A549 (cell line): ENCODE data around the gene FOXRED2. TPM values are rescaled to one million over a fixed set of nuclear protein-coding genes. Genes with fewer than 3 reads are reported as not detected.
A peak's percentile ranks its signal among the peaks of the same experiment; 100 is the strongest.

Experiments
- ATAC-seq, 2 experiments: fragments of 200-7000 bp in 1 of 2; fragments of >200 bp in 1 of 2; cut with Nextera tagmentation in 1 of 2; cut with Tn5 transposase in 1 of 2; 3 replicates each; pipeline versions ENCODE4 v1.8.0 to v1.9.1; 2018 to 2020; ENCODE audit warnings: mild to moderate bottlenecking in 1 of 2, moderate library complexity in 1 of 2
- CTCF ChIA-PET: fragments of 300-600 bp; sonication (Branson Sonifier 250); formaldehyde crosslinking; extraction: SDS; loops from one replicate; lab custom pipeline; 2021; ENCODE audit warnings: antibody characterized with exemption, inconsistent platforms; lab: Yijun Ruan, JAX
- POLR2A ChIA-PET: fragments of 350-600 bp; formaldehyde crosslinking; extraction: SDS; loops from one replicate; lab custom pipeline; 2021; ENCODE audit warnings: antibody characterized with exemption, inconsistent platforms; lab: Yijun Ruan, JAX
- DNase-seq, 2 experiments: peaks; one replicate each; pipeline versions ENCODE4 v3.0.0 to v3.0.0-alpha.2; 2011 to 2016; ENCODE audit warnings: low read depth in 1 of 2, low spot score in 1 of 2
- FAIRE-seq: peaks from 2 replicates; lab custom pipeline; 2011; peaks lifted over from hg19 to GRCh38; lab: Jason Lieb, UNC
- H3K27ac ChIP-seq, 2 experiments: fragments of >200 bp; sonication (Bioruptor Twin); formaldehyde crosslinking; 3 replicates each; pipeline ENCODE4 v1.5.1; 2016 to 2017
- H3K4me1 ChIP-seq: fragments of >200 bp; sonication (Bioruptor Twin); formaldehyde crosslinking; 3 replicates; pipeline ENCODE4 v1.6.1; 2016
- H3K4me2 ChIP-seq: fragments of >200 bp; sonication (Bioruptor Twin); formaldehyde crosslinking; 3 replicates; pipeline ENCODE4 v1.6.1; 2016
- H3K4me3 ChIP-seq: fragments of >200 bp; sonication (Bioruptor Twin); formaldehyde crosslinking; 3 replicates; pipeline ENCODE4 v1.5.1; 2016
- H3K9me3 ChIP-seq: fragments of >200 bp; sonication (Bioruptor Twin); formaldehyde crosslinking; 3 replicates; pipeline ENCODE4 v1.6.1; 2016
- BHLHE40 ChIP-seq: IDR thresholded peaks from 2 replicates; pipeline ENCODE4 v1.6.1; 2012; ENCODE audit warnings: low read depth, low read length, inconsistent platforms
- CHD4 ChIP-seq: fragments of 200-600 bp; sonication (generic); IDR thresholded peaks from 2 replicates; pipeline ENCODE4 v1.6.1; 2016; ENCODE audit warnings: antibody characterized with exemption, mild to moderate bottlenecking, borderline replicate concordance
- EP300 ChIP-seq, 2 experiments: fragments of >200 bp; sonication (Bioruptor Twin); formaldehyde crosslinking; IDR thresholded peaks; 2 replicates in 1 of 2; 3 replicates in 1 of 2; pipeline ENCODE4 v1.6.1; 2016 to 2017
- FOSB ChIP-seq: fragments of 250-450 bp; sonication (Bioruptor Pico); IDR thresholded peaks from 2 replicates; pipeline ENCODE4 v1.5.0; 2020; ENCODE audit warnings: mild to moderate bottlenecking, moderate library complexity
- HOXB5 ChIP-seq: fragments of 250-450 bp; sonication (Bioruptor Pico); IDR thresholded peaks from 2 replicates; pipeline ENCODE4 v1.5.0; 2020; ENCODE audit warnings: mild to moderate bottlenecking, moderate library complexity
- KDM1A ChIP-seq: fragments of 200-600 bp; sonication (generic); IDR thresholded peaks from 2 replicates; pipeline ENCODE4 v1.6.1; 2016; ENCODE audit warnings: low read depth, mild to moderate bottlenecking
- MAFK ChIP-seq: fragments of 450-650 bp; IDR thresholded peaks from 2 replicates; pipeline ENCODE4 v1.6.1; 2014; ENCODE audit not compliant: partially characterized antibody
- NFE2L2 ChIP-seq: fragments of 150-350 bp; conservative IDR thresholded peaks from 2 replicates; pipeline ENCODE4 v1.6.1; 2014; ENCODE audit warnings: low read length
- NR3C1 ChIP-seq: fragments of >200 bp; sonication (Bioruptor Twin); formaldehyde crosslinking; IDR thresholded peaks from 3 replicates; pipeline ENCODE4 v1.6.1; 2017
- RAD21 ChIP-seq, 2 experiments: fragments of >200 bp in 1 of 2; sonication (Bioruptor Twin) in 1 of 2; formaldehyde crosslinking in 1 of 2; IDR thresholded peaks in 1 of 2; conservative IDR thresholded peaks in 1 of 2; 2 replicates in 1 of 2; 3 replicates in 1 of 2; pipeline ENCODE4 v1.6.1; 2012 to 2018; ENCODE audit warnings: inconsistent platforms in 1 of 2
- RNF2 ChIP-seq: fragments of 200-600 bp; sonication (generic); IDR thresholded peaks from 2 replicates; pipeline ENCODE4 v1.6.1; 2016; ENCODE audit warnings: low read depth, mild to moderate bottlenecking, antibody characterized with exemption, moderate library complexity, borderline replicate concordance
- SMC3 ChIP-seq: fragments of >200 bp; sonication (Bioruptor Twin); formaldehyde crosslinking; IDR thresholded peaks from 3 replicates; pipeline ENCODE4 v1.6.1; 2018; ENCODE audit warnings: inconsistent platforms
- WGBS: methylation state at CpG from one replicate; pipeline ENCODE4 v1.1.6; 2017; ENCODE audit errors: missing lambda C conversion rate; 5-methylcytosine and 5-hydroxymethylcytosine counted together
- polyA plus RNA-seq, 4 experiments: library from polyadenylated mRNA; depleted of rRNA in 3 of 4; stranded (reverse); fragments of >200 nt; fragmentation: RNase III in 1 of 4; extraction: RNeasy Plus Mini Kit Qiagen cat#74134 plus additional on column Dnase treatment in 1 of 4; gene quantifications; 2 replicates in 3 of 4; 3 replicates in 1 of 4; pipeline ENCODE4 v1.2.3, GENCODE V29; 2011 to 2017
- TF ChIP-seq, protein P1 (sequence below): IDR thresholded peaks from 2 replicates; pipeline ENCODE4 v1.6.1; 2012; ENCODE audit warnings: low read depth, borderline replicate concordance
- TF ChIP-seq, protein P2 (sequence below): fragments of 150-350 bp; IDR thresholded peaks from 2 replicates; pipeline ENCODE4 v1.6.1; 2014; ENCODE audit warnings: low read depth, mild to moderate bottlenecking, low read length
- TF ChIP-seq, protein P3 (sequence below): fragments of >200 bp; sonication (Bioruptor Twin); formaldehyde crosslinking; IDR thresholded peaks from 2 replicates; pipeline ENCODE4 v1.6.1; 2016
- TF ChIP-seq, protein P4 (sequence below): fragments of 200-600 bp; sonication (generic); IDR thresholded peaks from 2 replicates; pipeline ENCODE4 v1.6.1; 2016; ENCODE audit warnings: antibody characterized with exemption, mild to moderate bottlenecking, moderate library complexity
- TF ChIP-seq, protein P5 (sequence below): fragments of >200 bp; sonication (Bioruptor Twin); formaldehyde crosslinking; IDR thresholded peaks from 3 replicates; pipeline ENCODE4 v1.5.1; 2016
- TF ChIP-seq, protein P6 (sequence below): IDR thresholded peaks from 2 replicates; pipeline ENCODE4 v1.6.1; 2012

FOXRED2 gene
- polyA plus RNA-seq, 2 of the 4 experiments (the other 2 are of a cell fraction) = 5.7 to 12.3 TPM

DNA sequence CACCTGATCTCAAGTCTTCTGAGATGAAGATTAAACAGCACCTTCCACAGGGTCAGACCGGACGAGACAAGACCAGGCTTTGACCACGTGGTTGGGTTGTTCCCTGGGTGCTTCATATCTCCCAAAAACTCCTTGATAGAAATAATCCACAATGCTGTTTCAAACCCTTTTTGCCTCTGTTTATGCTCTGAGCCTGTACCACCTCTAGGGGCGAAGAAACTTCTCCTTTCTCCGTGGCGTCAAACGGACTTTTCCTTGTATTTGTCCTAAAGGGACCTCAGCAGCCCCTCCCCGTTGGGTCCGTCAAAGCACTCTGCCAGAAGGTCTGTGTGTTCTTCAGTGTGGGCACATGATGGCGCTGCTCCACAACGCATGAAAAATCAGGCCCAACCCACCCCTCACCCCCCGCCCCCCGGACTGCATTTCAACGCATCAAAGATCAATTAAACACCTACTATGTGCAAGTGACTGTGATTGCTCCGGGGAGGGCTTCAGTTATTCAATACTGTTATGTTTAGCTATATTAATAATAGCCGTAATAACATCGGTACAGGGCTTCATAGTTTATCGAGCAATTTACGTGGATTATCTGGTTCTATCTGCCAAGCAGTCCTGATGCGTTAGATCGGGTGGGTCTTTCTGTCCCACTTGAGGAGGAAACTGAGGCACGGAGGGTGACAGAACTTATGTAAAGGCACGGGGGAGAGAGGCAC, 39.4 kb upstream of the FOXRED2 start:
- H3K27ac ChIP-seq = peak overlapping the region; percentile 58 to 79
- 6% methylated on average over 21 of the region's 23 CpGs for whole genome bisulfite sequencing
- ATAC-seq = peak; percentile 76 to 84

DNA sequence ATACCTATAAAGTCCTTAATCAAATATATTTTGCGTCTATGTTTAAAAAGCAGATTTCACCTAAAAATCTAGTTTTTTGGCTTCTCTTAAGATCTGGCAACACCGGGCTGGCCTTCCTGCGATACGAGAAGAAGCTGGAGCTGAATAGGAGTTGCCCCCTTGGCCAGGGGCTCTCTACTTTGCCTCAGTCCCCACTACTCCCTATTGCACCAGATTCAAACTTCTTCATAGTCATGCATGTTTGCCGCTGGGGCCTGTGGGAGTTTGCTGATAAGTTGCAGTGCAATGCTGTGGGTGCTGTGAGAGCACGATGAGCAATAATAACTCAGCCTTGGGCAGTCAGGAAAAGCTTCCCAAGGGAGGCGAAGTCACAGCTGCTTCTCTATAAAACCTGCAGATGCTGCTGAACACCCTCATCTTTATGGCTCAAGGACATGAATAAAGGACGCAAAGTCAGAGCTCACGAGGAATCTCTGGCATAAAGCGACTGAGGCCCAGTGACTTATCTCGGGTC, 37.3 kb upstream of the FOXRED2 start:
- ChIA-PET POLR2A (no interaction called here), CTCF (interaction anchor here (0.9 to 2.4 kb wide), 9 partner anchors 214 to 717 kb away, joined by 3 to 19 read pairs (median 4); no protein-coding TSS in a partner anchor)
- TF ChIP-seq CHD4 (no peak), KDM1A (no peak), HOXB5 (CRISPR knock-in tag) (no peak), FOSB (CRISPR knock-in tag) (no peak), RNF2 (no peak), BHLHE40 (no peak)
- TF ChIP-seq, protein P1, sequence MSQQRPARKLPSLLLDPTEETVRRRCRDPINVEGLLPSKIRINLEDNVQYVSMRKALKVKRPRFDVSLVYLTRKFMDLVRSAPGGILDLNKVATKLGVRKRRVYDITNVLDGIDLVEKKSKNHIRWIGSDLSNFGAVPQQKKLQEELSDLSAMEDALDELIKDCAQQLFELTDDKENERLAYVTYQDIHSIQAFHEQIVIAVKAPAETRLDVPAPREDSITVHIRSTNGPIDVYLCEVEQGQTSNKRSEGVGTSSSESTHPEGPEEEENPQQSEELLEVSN = no peak
- TF ChIP-seq, protein P2, sequence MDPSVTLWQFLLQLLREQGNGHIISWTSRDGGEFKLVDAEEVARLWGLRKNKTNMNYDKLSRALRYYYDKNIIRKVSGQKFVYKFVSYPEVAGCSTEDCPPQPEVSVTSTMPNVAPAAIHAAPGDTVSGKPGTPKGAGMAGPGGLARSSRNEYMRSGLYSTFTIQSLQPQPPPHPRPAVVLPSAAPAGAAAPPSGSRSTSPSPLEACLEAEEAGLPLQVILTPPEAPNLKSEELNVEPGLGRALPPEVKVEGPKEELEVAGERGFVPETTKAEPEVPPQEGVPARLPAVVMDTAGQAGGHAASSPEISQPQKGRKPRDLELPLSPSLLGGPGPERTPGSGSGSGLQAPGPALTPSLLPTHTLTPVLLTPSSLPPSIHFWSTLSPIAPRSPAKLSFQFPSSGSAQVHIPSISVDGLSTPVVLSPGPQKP = no peak
- TF ChIP-seq, protein P3, sequence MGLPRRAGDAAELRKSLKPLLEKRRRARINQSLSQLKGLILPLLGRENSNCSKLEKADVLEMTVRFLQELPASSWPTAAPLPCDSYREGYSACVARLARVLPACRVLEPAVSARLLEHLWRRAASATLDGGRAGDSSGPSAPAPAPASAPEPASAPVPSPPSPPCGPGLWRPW = no peak
- Histone ChIP-seq H3K27ac (0 out of 6 replicates have a peak overlapping the region, but pooled peaks of 1 of the 2 experiments have one; percentile 9), H3K4me1 (peaks cover 35% of the 10 kb centered on the region), H3K4me2 (no peak overlapping the region), H3K9me3 (no peaks in the 10 kb centered on the region), H3K4me3 (no peak overlapping the region)
- FAIRE-seq = no peak
- ATAC-seq = no peak
- WGBS = 87% methylated on average over 11 of the region's 11 CpGs
- DNase-seq = no peak

More for the DNA sequence above, 39.4 kb upstream of the FOXRED2 start:
- Histone ChIP-seq H3K4me2 (peak overlapping the region; percentile 75), H3K4me1 (peaks cover 34% of the 10 kb centered on the region), H3K4me3 (peak overlapping the region; percentile 36), H3K9me3 (no peaks in the 10 kb centered on the region)
- DNase-seq (peak; percentile 67 to 78), FAIRE-seq (no peak)
- ChIA-PET POLR2A (interaction anchor here (1.5 to 1.8 kb wide), 2 partner anchors 228 to 230 kb away, joined by 7 to 8 read pairs; partner anchors contain the start of gene IFT27), CTCF (interaction anchor here (0.6 to 2.3 kb wide), 28 partner anchors 9 to 912 kb away, joined by 3 to 23 read pairs (median 4); partner anchors contain the start of genes CACNG2 and IFT27)
- no peak for TF ChIP-seq HOXB5 (CRISPR knock-in tag)
- TF ChIP-seq RAD21 (conservative IDR thresholded peaks at IDR 0.05 in 1 of 2, IDR thresholded peaks at IDR 0.05 in 1 of 2) = peak; percentile 73 to 94
- TF ChIP-seq MAFK = no peak
- no peak for TF ChIP-seq EP300 (IDR thresholded peaks at IDR 0.05)
- no peak for TF ChIP-seq NR3C1
- TF ChIP-seq, protein P4, sequence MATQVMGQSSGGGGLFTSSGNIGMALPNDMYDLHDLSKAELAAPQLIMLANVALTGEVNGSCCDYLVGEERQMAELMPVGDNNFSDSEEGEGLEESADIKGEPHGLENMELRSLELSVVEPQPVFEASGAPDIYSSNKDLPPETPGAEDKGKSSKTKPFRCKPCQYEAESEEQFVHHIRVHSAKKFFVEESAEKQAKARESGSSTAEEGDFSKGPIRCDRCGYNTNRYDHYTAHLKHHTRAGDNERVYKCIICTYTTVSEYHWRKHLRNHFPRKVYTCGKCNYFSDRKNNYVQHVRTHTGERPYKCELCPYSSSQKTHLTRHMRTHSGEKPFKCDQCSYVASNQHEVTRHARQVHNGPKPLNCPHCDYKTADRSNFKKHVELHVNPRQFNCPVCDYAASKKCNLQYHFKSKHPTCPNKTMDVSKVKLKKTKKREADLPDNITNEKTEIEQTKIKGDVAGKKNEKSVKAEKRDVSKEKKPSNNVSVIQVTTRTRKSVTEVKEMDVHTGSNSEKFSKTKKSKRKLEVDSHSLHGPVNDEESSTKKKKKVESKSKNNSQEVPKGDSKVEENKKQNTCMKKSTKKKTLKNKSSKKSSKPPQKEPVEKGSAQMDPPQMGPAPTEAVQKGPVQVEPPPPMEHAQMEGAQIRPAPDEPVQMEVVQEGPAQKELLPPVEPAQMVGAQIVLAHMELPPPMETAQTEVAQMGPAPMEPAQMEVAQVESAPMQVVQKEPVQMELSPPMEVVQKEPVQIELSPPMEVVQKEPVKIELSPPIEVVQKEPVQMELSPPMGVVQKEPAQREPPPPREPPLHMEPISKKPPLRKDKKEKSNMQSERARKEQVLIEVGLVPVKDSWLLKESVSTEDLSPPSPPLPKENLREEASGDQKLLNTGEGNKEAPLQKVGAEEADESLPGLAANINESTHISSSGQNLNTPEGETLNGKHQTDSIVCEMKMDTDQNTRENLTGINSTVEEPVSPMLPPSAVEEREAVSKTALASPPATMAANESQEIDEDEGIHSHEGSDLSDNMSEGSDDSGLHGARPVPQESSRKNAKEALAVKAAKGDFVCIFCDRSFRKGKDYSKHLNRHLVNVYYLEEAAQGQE = no peak
- TF ChIP-seq NFE2L2 = no peak
- TF ChIP-seq SMC3 = peak; percentile 82
- TF ChIP-seq, protein P1 = peak; percentile 49; the same call in 1 of the 2 replicates
- no peak for TF ChIP-seq CHD4
- TF ChIP-seq, protein P5, sequence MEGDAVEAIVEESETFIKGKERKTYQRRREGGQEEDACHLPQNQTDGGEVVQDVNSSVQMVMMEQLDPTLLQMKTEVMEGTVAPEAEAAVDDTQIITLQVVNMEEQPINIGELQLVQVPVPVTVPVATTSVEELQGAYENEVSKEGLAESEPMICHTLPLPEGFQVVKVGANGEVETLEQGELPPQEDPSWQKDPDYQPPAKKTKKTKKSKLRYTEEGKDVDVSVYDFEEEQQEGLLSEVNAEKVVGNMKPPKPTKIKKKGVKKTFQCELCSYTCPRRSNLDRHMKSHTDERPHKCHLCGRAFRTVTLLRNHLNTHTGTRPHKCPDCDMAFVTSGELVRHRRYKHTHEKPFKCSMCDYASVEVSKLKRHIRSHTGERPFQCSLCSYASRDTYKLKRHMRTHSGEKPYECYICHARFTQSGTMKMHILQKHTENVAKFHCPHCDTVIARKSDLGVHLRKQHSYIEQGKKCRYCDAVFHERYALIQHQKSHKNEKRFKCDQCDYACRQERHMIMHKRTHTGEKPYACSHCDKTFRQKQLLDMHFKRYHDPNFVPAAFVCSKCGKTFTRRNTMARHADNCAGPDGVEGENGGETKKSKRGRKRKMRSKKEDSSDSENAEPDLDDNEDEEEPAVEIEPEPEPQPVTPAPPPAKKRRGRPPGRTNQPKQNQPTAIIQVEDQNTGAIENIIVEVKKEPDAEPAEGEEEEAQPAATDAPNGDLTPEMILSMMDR = peak; percentile 80
- TF ChIP-seq, protein P6, sequence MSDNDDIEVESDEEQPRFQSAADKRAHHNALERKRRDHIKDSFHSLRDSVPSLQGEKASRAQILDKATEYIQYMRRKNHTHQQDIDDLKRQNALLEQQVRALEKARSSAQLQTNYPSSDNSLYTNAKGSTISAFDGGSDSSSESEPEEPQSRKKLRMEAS = peak; percentile 48
